OCI-LY3 (cell line): ENCODE measurements around the gene BICDL1.

ENCODE experiments used
- H2AFZ ChIP-seq: fragments of 200-600, 300-600 bp; shearing (Covaris generic); 2 replicates; pipeline ENCODE4 v1.6.0; 2014; ENCODE audit warnings: antibody characterized with exemption, low read depth, low read length
- H3K27ac ChIP-seq: fragments of 200-600, 300-600 bp; sonication (generic); 2 replicates; pipeline ENCODE4 v1.5.1; 2014; ENCODE audit warnings: mild to moderate bottlenecking, low read length, moderate library complexity, mixed read lengths
- H3K27me3 ChIP-seq: fragments of 200-600, 300-600 bp; sonication (generic); 2 replicates; pipeline ENCODE4 v1.6.1; 2014; ENCODE audit warnings: low read depth, low read length, mixed read lengths
- H3K36me3 ChIP-seq: fragments of 200-600, 300-600 bp; sonication (generic); replicated peaks from 2 replicates; pipeline ENCODE3; 2014; ENCODE audit warnings: low read depth, low read length, mixed read lengths
- H3K4me1 ChIP-seq: fragments of 300-600, 200-600 bp; sonication (generic); 2 replicates; pipeline ENCODE4 v1.6.1; 2014; ENCODE audit warnings: low read length, mixed read lengths
- H3K4me2 ChIP-seq: fragments of 200-600, 300-600 bp; sonication (generic); 2 replicates; pipeline ENCODE4 v1.6.1; 2014; ENCODE audit warnings: low read length, mixed read lengths
- H3K4me3 ChIP-seq: fragments of 300-600, 200-600 bp; sonication (generic); 2 replicates; pipeline ENCODE4 v1.5.1; 2014; ENCODE audit warnings: antibody characterized with exemption, mild to moderate bottlenecking, low read length, moderate library complexity
- H3K79me2 ChIP-seq: fragments of 300-600, 200-600 bp; shearing (Covaris generic); 2 replicates; pipeline ENCODE4 v1.6.1; 2014; ENCODE audit warnings: mild to moderate bottlenecking, low read length, mixed read lengths
- H3K9ac ChIP-seq: fragments of 300-600, 200-600 bp; shearing (Covaris generic); 2 replicates; pipeline ENCODE4 v1.6.0; 2014; ENCODE audit warnings: mild to moderate bottlenecking, low read length, moderate library complexity
- H3K9me3 ChIP-seq: fragments of 200-600, 300-600 bp; shearing (Covaris generic); 2 replicates; pipeline ENCODE4 v1.6.1; 2014; ENCODE audit warnings: low read length, mixed read lengths; ENCODE audit not compliant: insufficient read depth
- H4K20me1 ChIP-seq: fragments of 200-600, 300-600 bp; sonication (generic); 2 replicates; pipeline ENCODE4 v1.6.1; 2016; ENCODE audit warnings: low read length, mixed read lengths; ENCODE audit not compliant: insufficient read depth
- EZH2phosphoT487 ChIP-seq: fragments of 200-600 bp; shearing (Covaris generic); IDR thresholded peaks from 2 replicates; pipeline ENCODE4 v1.6.1; 2018; ENCODE audit warnings: antibody characterized with exemption, mixed run types, low read depth
- TF ChIP-seq, protein P1 (sequence below): fragments of 200-600, 300-600 bp; sonication (generic); IDR thresholded peaks from 2 replicates; pipeline ENCODE4 v1.5.1; 2014; ENCODE audit warnings: antibody characterized with exemption, low read length, low read depth

The BICDL1 gene

DNA sequence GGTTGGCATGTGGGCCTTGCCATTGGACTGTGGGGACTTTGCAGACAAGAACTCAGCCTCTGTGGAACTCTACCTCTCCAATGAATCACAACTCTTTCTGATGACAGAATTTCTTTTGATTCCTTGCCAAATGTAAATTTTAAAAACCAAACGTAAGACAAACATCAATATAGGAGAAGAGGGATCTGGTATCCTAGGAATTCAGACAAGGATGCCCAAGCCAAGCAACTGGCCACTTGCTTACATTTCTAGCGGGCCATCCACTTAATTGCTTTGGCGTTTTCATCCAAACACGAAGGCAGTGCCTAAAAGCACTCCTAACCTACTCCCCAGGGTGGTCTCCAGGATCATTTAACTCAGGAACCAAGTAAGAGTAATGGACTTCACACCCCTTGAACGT, 150.9 kb downstream of the BICDL1 start:
- TF ChIP-seq EZH2phosphoT487, result no peak
- TF ChIP-seq, protein P1, sequence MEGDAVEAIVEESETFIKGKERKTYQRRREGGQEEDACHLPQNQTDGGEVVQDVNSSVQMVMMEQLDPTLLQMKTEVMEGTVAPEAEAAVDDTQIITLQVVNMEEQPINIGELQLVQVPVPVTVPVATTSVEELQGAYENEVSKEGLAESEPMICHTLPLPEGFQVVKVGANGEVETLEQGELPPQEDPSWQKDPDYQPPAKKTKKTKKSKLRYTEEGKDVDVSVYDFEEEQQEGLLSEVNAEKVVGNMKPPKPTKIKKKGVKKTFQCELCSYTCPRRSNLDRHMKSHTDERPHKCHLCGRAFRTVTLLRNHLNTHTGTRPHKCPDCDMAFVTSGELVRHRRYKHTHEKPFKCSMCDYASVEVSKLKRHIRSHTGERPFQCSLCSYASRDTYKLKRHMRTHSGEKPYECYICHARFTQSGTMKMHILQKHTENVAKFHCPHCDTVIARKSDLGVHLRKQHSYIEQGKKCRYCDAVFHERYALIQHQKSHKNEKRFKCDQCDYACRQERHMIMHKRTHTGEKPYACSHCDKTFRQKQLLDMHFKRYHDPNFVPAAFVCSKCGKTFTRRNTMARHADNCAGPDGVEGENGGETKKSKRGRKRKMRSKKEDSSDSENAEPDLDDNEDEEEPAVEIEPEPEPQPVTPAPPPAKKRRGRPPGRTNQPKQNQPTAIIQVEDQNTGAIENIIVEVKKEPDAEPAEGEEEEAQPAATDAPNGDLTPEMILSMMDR, result no peak
- H3K79me2 ChIP-seq, result no peaks in the 10 kb centered on the region
- H3K4me3 ChIP-seq, result no peak overlapping the region
- H3K9ac ChIP-seq, result no peak overlapping the region
- no peak overlapping the region for H2AFZ ChIP-seq
- no peaks in the 10 kb centered on the region for H3K4me1 ChIP-seq
- H3K4me2 ChIP-seq, result no peak overlapping the region
- H3K27ac ChIP-seq, result no peak overlapping the region
- no peaks in the 10 kb centered on the region for H4K20me1 ChIP-seq
- peaks cover 78% of the 10 kb centered on the region for H3K36me3 ChIP-seq
- no peaks in the 10 kb centered on the region for H3K27me3 ChIP-seq
- no peaks in the 10 kb centered on the region for H3K9me3 ChIP-seq

DNA sequence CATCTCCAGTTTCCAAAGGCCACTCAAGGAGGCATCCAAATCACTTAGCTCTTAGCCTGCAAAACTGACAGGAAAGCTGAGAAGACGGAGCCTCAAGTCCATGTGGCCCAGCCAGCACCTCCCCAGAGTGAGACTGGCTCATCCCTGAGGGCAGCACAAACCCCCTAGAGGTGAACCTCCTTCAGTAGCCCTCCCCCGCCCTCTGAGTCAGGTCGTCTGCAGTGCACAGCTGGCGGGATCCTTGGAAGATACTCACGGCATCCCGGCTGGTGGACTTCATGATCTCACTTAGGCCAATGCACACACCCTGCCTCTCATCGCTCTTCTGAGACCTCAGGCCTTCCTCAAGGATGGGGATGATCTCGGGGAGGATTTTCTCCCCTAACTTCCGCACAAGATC, 151.6 kb downstream of the BICDL1 start:
- Histone ChIP-seq H3K36me3 (peaks cover 82% of the 10 kb centered on the region), H3K9me3 (no peaks in the 10 kb centered on the region), H3K4me1 (no peaks in the 10 kb centered on the region), H3K79me2 (no peaks in the 10 kb centered on the region), H4K20me1 (no peaks in the 10 kb centered on the region), H3K4me3 (no peak overlapping the region), H3K4me2 (no peak overlapping the region), H3K27me3 (no peaks in the 10 kb centered on the region), H3K9ac (no peak overlapping the region), H2AFZ (no peak overlapping the region), H3K27ac (no peak overlapping the region)
- TF ChIP-seq, protein P1, result no peak
- TF ChIP-seq EZH2phosphoT487, result no peak

DNA sequence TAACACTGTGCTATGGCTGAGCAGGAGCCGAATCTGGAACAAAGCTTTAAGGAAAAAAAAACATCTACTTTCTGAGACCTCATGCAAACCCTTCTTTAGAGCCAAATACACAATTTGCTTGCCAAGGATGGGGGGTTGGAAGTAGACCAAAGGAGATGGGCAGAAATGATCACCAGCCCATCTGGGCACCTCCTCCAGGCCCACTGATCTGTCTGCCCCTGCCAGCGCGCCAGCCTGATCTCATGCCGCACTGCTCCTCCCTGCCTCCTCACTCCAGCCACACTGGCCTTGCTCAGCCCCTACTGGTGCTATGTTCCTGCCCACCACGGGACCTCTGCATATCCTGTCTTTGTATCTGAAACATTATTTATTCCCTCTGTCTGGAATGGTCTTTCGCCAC, 152.3 kb downstream of the BICDL1 start:
- Histone ChIP-seq H3K36me3 (peaks cover 76% of the 10 kb centered on the region), H2AFZ (no peak overlapping the region), H3K9me3 (no peaks in the 10 kb centered on the region), H3K4me2 (no peak overlapping the region), H3K9ac (no peak overlapping the region), H3K4me1 (no peaks in the 10 kb centered on the region), H3K27ac (no peak overlapping the region), H3K79me2 (no peaks in the 10 kb centered on the region), H4K20me1 (no peaks in the 10 kb centered on the region), H3K27me3 (no peaks in the 10 kb centered on the region), H3K4me3 (no peak overlapping the region)
- TF ChIP-seq EZH2phosphoT487, result no peak

DNA sequence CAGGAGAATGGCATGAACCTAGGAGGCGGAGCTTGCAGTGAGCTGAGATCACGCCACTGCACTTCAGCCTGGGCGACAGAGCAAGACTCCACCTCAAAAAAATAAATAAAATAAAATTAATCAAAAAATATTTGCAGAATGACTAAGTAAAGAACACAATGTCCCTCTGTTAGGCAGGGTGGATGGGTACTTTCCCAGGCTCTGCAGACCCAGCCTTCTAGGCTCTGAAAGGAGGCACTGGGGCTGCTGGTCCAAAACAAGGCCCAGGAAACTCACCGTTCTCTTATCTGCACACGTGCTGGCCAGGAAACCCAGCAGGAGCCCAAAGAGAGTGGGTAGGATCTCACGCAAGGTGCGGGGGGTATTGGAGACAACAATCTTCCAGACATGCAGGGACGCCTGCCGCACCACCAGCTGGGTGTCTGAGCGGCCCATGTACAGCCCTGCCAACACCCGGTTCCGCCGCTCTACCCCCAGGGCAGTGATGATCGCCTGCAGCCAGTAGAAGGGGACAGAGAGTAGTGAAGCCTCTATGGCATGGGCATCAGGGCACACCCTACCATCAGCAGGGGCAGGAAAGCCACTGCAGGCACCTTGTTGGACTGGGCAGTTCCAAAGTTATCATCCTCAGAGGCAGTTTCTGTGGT, 153.3 kb downstream of the BICDL1 start:
- no peak overlapping the region for H3K4me2 ChIP-seq
- H3K27ac ChIP-seq, result no peak overlapping the region
- no peak overlapping the region for H3K4me3 ChIP-seq
- no peaks in the 10 kb centered on the region for H4K20me1 ChIP-seq
- H3K4me1 ChIP-seq, result no peaks in the 10 kb centered on the region
- peaks cover 77% of the 10 kb centered on the region for H3K36me3 ChIP-seq
- TF ChIP-seq, protein P1, result no peak
- no peak for TF ChIP-seq EZH2phosphoT487
- H3K9me3 ChIP-seq, result no peaks in the 10 kb centered on the region
- no peaks in the 10 kb centered on the region for H3K79me2 ChIP-seq
- no peak overlapping the region for H2AFZ ChIP-seq
- H3K27me3 ChIP-seq, result no peaks in the 10 kb centered on the region
- no peak overlapping the region for H3K9ac ChIP-seq
